Thyroid gland (tissue), 4 donors: ENCODE measurements around the gene PLEKHA6. TPM values are rescaled to one million over a fixed set of nuclear protein-coding genes. Genes with fewer than 3 reads are reported as not detected.
A peak's percentile ranks its signal among the peaks of the same experiment; 100 is the strongest.

ENCODE experiments used
- DNase-seq, 2 donors: peaks; one replicate each; pipeline ENCODE4 v3.0.0-alpha.2; 2019
- H3K27ac ChIP-seq, 3 donors: fragments of 200-600 bp; sonication (generic); 1 replicate in 2 of 3; 2 replicates in 1 of 3; pipeline ENCODE4 v1.5.1; 2016 to 2019; ENCODE audit warnings: mild to moderate bottlenecking in 1 of 3, moderate library complexity in 1 of 3
- H3K27me3 ChIP-seq: fragments of 200-600 bp; sonication (generic); one replicate; pipeline ENCODE4 v1.5.1; 2019
- H3K36me3 ChIP-seq, 2 donors: fragments of 200-600 bp; sonication (generic); one replicate each; pipeline ENCODE4 v1.5.1; 2016 to 2019
- H3K4me1 ChIP-seq, 2 donors: fragments of 200-600 bp; sonication (generic); one replicate each; pipeline ENCODE4 v1.5.1; 2017 to 2019
- H3K4me3 ChIP-seq, 3 donors: fragments of 200-600 bp; sonication (generic); replicated peaks in 1 of 3; 1 replicate in 2 of 3; 2 replicates in 1 of 3; pipeline ENCODE4 v1.5.1; 2016; ENCODE audit warnings: mild to moderate bottlenecking in 1 of 3
- H3K9me3 ChIP-seq: fragments of 200-600 bp; sonication (generic); one replicate; pipeline ENCODE4 v1.5.1; 2017
- POLR2A ChIP-seq, 2 donors: fragments of 450-650 bp; IDR thresholded peaks; one replicate each; pipeline ENCODE4 v1.6.1; 2017; ENCODE audit warnings: antibody characterized with exemption in 2 of 2, mild to moderate bottlenecking in 2 of 2, moderate library complexity in 1 of 2
- WGBS, 2 donors: methylation state at CpG; one replicate each; pipeline ENCODE4 v1.1.5; 2017; 5-methylcytosine and 5-hydroxymethylcytosine counted together
- intact Hi-C: fragments of 100-400 bp; cut with DNase I; formaldehyde crosslinking; loops from one replicate; pipeline ENCODE4 v1.15.1; 2023
- total RNA-seq, 4 donors: library from RNA; depleted of rRNA; stranded (reverse); fragments of >200 nt; gene quantifications; one replicate each; pipeline ENCODE4 v1.2.3, GENCODE V29; 2016
- TF ChIP-seq, protein P1 (sequence below), 6 experiments: fragments of 200-600 bp in 3 of 6; fragments of 450-650 bp in 3 of 6; sonication (generic) in 3 of 6; IDR thresholded peaks; one replicate each; pipeline ENCODE4 v1.5.1; 2016 to 2019; ENCODE audit warnings: antibody characterized with exemption in 6 of 6, mild to moderate bottlenecking in 2 of 6, inconsistent platforms in 1 of 6, moderate library complexity in 1 of 6

Gene PLEKHA6
- total RNA-seq, 4 donors from 2014 or later: 2.9 to 8.9 (median 4.0) TPM

DNA sequence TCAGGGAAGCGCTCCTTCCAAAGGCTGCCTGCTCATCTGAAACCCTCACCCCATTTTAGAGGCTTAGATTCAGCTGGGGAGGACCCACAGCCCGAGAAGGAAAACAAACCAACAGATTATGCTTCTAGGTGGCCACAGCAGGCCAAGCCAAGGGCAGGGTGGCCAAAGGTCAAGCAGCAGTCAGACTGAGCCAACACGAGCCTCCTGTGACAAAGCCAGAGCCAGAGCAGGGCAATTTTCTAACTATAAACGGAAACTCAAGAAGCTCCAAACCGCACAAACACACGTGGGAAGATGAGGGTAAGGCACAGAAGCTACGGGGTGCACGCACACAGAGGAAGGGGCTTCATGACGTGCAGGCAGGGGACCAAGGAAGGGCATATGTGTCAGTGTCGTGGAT, 64.1 kb downstream of the PLEKHA6 start:
- H3K27me3 ChIP-seq: no peaks in the 10 kb centered on the region
- 69 to 79% methylated on average over 10 of the region's 10 CpGs for WGBS, 2 donors
- no peak for DNase-seq
- H3K4me1 ChIP-seq: no peaks in the 10 kb centered on the region
- no peak overlapping the region for H3K27ac ChIP-seq
- no peak overlapping the region for H3K4me3 ChIP-seq
- intact Hi-C loops: no loop called here
- TF ChIP-seq, protein P1, sequence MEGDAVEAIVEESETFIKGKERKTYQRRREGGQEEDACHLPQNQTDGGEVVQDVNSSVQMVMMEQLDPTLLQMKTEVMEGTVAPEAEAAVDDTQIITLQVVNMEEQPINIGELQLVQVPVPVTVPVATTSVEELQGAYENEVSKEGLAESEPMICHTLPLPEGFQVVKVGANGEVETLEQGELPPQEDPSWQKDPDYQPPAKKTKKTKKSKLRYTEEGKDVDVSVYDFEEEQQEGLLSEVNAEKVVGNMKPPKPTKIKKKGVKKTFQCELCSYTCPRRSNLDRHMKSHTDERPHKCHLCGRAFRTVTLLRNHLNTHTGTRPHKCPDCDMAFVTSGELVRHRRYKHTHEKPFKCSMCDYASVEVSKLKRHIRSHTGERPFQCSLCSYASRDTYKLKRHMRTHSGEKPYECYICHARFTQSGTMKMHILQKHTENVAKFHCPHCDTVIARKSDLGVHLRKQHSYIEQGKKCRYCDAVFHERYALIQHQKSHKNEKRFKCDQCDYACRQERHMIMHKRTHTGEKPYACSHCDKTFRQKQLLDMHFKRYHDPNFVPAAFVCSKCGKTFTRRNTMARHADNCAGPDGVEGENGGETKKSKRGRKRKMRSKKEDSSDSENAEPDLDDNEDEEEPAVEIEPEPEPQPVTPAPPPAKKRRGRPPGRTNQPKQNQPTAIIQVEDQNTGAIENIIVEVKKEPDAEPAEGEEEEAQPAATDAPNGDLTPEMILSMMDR (IDR thresholded peaks at IDR 0.05): no peak
- no peak for TF ChIP-seq POLR2A (IDR thresholded peaks at IDR 0.05)
- H3K9me3 ChIP-seq: no peaks in the 10 kb centered on the region
- H3K36me3 ChIP-seq: no peaks in the 10 kb centered on the region

DNA sequence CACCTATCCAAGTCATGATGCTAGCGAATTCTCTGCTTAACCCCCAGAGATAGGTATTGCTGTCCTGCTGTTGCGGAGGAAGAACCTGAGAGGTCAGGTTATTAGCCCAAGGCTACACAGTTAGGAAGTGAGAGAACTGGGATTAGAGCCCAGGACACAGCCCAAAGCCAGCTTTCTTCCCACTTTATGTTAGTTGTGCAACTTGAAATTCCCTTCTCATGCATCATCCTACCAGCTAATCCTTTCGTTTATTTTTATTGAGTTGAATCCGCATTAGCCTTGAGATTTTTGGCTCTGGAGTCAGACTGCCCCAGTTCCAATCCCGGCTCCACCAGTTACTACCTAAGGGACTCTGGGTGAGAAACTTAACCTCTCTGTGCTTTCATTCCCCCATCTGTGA, 65.4 kb downstream of the PLEKHA6 start:
- peak in 1 of 2 donors; percentile 7 for DNase-seq
- Histone ChIP-seq H3K27me3 (no peaks in the 10 kb centered on the region), H3K36me3 (no peaks in the 10 kb centered on the region), H3K9me3 (no peaks in the 10 kb centered on the region), H3K27ac (no peak overlapping the region), H3K4me3 (no peak overlapping the region), H3K4me1 (no peaks in the 10 kb centered on the region)
- intact Hi-C loops: no loop called here
- TF ChIP-seq POLR2A (IDR thresholded peaks at IDR 0.05): no peak
- TF ChIP-seq, protein P1 (IDR thresholded peaks at IDR 0.05): no peak
- WGBS, 2 donors: 71 to 82% methylated on average over 5 of the region's 5 CpGs

DNA sequence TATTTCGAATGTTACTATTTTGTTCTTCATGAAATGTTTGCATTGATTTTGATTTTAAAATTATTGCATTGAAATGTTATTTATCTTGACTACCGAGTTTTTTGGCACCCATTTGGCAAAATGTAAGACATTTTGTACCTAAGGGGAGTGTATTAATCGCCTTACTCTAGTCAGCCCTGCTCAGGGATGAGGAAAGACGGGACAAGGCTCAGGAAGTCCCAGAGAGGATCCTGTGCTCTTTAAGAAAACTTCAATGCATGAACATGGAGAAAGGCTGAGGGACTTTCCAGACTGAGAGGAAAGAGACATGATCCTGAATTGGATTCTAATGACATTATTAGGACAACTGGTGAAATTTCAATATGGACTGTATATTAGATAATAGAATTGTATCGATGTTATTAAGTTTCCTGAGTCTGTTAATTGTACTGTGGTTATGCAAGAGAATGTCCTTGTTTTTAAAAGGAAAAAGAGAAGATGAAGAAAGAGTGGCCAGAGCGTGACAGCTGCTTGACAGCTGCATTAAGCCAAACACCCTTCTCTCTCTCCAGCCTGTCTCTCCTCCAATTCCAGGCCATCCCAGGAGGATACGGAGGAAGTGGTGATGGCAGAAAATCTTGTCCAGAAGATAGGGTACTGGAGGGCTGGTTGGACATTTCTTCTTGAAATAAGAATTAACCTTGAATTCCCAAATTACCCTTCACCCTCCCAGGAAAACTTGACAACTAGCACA, 66.0 kb downstream of the PLEKHA6 start:
- Histone ChIP-seq H3K27me3 (no peaks in the 10 kb centered on the region), H3K36me3 (no peaks in the 10 kb centered on the region), H3K9me3 (no peaks in the 10 kb centered on the region), H3K4me3 (no peak overlapping the region), H3K27ac (peak overlapping the region in 1 of 3 donors; percentile 43), H3K4me1 (no peaks in the 10 kb centered on the region)
- intact Hi-C loops: no loop called here
- WGBS, 2 donors: 73 to 80% methylated on average over 7 of the region's 7 CpGs
- no peak for TF ChIP-seq POLR2A (IDR thresholded peaks at IDR 0.05)
- TF ChIP-seq, protein P1 (IDR thresholded peaks at IDR 0.05): no peak
- no peak for DNase-seq

DNA sequence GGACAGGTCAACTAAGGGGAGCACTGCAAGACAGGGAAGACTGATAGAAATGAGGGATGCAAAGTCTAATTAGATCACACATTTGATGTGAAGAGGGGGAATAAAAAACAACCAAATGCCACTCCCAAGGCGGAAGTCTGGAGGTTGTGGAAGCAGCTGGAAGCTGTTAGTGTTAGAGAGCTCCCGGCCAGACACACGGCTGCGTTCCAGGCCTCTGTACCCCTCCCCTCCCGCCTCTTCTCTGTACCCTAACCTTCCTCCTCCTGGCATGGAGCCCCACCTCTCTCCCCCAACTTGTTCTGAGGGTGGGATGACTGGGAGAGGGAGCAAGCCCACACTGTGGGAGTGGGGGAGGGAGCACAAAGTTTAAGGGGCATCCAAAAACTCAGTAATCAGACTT, 67.0 kb downstream of the PLEKHA6 start:
- no peaks in the 10 kb centered on the region for H3K27me3 ChIP-seq
- no peaks in the 10 kb centered on the region for H3K4me1 ChIP-seq
- H3K36me3 ChIP-seq: no peaks in the 10 kb centered on the region
- no peak for DNase-seq
- intact Hi-C loops: no loop called here
- TF ChIP-seq POLR2A (IDR thresholded peaks at IDR 0.05): no peak
- TF ChIP-seq, protein P1 (IDR thresholded peaks at IDR 0.05): no peak
- no peaks in the 10 kb centered on the region for H3K9me3 ChIP-seq
- H3K27ac ChIP-seq: no peak overlapping the region
- H3K4me3 ChIP-seq: no peak overlapping the region
- WGBS, 2 donors: 54 to 63% methylated on average over 5 of the region's 5 CpGs

DNA sequence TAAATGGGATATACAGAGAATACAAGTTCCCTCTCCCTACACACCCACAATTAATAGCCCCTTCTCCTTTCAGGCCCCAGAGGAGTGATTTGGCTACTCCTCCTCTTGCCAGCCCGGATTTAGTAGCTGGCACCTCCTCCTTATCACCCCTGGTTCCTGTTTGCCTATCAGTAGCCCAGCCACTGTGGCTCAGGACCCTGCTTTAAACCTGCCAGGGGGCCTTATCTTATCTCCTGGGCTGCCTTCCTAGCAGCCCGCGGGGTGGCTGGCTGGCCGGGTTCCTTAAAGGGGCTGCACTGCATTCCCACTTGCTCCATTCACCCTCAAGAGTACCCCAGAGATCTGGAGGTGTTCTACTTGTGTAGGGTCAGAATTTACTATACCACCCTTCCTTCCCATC, 70.4 kb downstream of the PLEKHA6 start:
- TF ChIP-seq POLR2A (IDR thresholded peaks at IDR 0.05): no peak
- TF ChIP-seq, protein P1 (IDR thresholded peaks at IDR 0.05): no peak
- no peaks in the 10 kb centered on the region for H3K36me3 ChIP-seq
- WGBS, 2 donors: 40 to 50% methylated on average over 4 of the region's 4 CpGs
- DNase-seq: no peak
- H3K4me3 ChIP-seq: no peak overlapping the region
- intact Hi-C loops: no loop called here
- no peak overlapping the region for H3K27ac ChIP-seq
- no peaks in the 10 kb centered on the region for H3K9me3 ChIP-seq
- no peaks in the 10 kb centered on the region for H3K4me1 ChIP-seq
- H3K27me3 ChIP-seq: no peaks in the 10 kb centered on the region
